Peyer's patch (tissue), 4 donors: ENCODE results near the gene MYOF. TPM values are rescaled to one million over a fixed set of nuclear protein-coding genes. Genes with fewer than 3 reads are reported as not detected.
A peak's percentile ranks its signal among the peaks of the same experiment; 100 is the strongest.

Experiments
- DNase-seq, 3 donors: peaks; one replicate each; pipeline ENCODE4 v3.0.0-alpha.2; 2017 to 2019
- H3K27ac ChIP-seq, 4 donors: fragments of 200-600 bp; sonication (generic); one replicate each; pipeline ENCODE4 v1.5.1; 2016 to 2019
- H3K27me3 ChIP-seq, 2 donors: fragments of 200-600 bp; sonication (generic); one replicate each; pipeline ENCODE4 v1.5.1; 2019
- H3K36me3 ChIP-seq, 3 donors: fragments of 200-600 bp; sonication (generic); one replicate each; pipeline ENCODE4 v1.5.1; 2016 to 2019
- H3K4me1 ChIP-seq, 4 donors: fragments of 200-600 bp; sonication (generic); one replicate each; pipeline ENCODE4 v1.5.1; 2016 to 2019
- H3K4me3 ChIP-seq, 4 donors: fragments of 200-600 bp; sonication (generic); 1 replicate in 3 of 4; 2 replicates in 1 of 4; pipeline ENCODE4 v1.5.1; 2016 to 2019; ENCODE audit warnings: mild to moderate bottlenecking in 1 of 4
- H3K9me3 ChIP-seq, 4 donors: fragments of 200-600 bp; sonication (generic); one replicate each; pipeline ENCODE4 v1.5.1; 2016 to 2019; ENCODE audit warnings: mild to moderate bottlenecking in 1 of 4
- CTCF ChIP-seq, 6 experiments: fragments of 450-650 bp in 4 of 6; fragments of 200-600 bp in 2 of 6; sonication (generic) in 1 of 6; IDR thresholded peaks; one replicate each; pipeline ENCODE4 v1.5.1; 2017 to 2019; ENCODE audit warnings: antibody characterized with exemption in 6 of 6, mild to moderate bottlenecking in 3 of 6, moderate library complexity in 1 of 6
- POLR2A ChIP-seq, 2 donors: fragments of 450-650 bp; IDR thresholded peaks; one replicate each; pipeline ENCODE4 v1.5.1; 2017; ENCODE audit warnings: antibody characterized with exemption in 2 of 2, mild to moderate bottlenecking in 2 of 2, moderate library complexity in 2 of 2
- total RNA-seq, 4 donors: library from RNA; depleted of rRNA; stranded (reverse); fragments of >200 nt; gene quantifications; one replicate each; pipeline ENCODE4 v1.1.0, GENCODE V29; 2016

MYOF gene
- total RNA-seq, 4 donors from 2014 or later = 15.1 to 52.8 (median 24.4) TPM

GRCh38 chr10:93385345-93385744 lies 96.8 kb downstream of the MYOF start:
- TF ChIP-seq POLR2A (IDR thresholded peaks at IDR 0.05) (no peak), CTCF (IDR thresholded peaks at IDR 0.05) (no peak)
- Histone ChIP-seq H3K36me3 (peaks cover 0 to 11% (median 0%) of the 10 kb centered on the region in 3 donors), H3K4me1 (no peaks in the 10 kb centered on the region), H3K27ac (no peak overlapping the region), H3K27me3 (no peaks in the 10 kb centered on the region), H3K9me3 (no peaks in the 10 kb centered on the region), H3K4me3 (no peak overlapping the region)
- no peak for DNase-seq

GRCh38 chr10:93384006-93384405 lies 98.1 kb downstream of the MYOF start:
- Histone ChIP-seq H3K9me3 (no peaks in the 10 kb centered on the region), H3K4me3 (no peak overlapping the region), H3K27me3 (no peaks in the 10 kb centered on the region), H3K36me3 (peaks cover 0 to 17% (median 0%) of the 10 kb centered on the region in 3 donors), H3K27ac (peak overlapping the region in 1 of 4 donors; percentile 51), H3K4me1 (no peaks in the 10 kb centered on the region)
- no peak for DNase-seq
- TF ChIP-seq POLR2A (IDR thresholded peaks at IDR 0.05) (no peak), CTCF (IDR thresholded peaks at IDR 0.05) (no peak)

- no peak for DNase-seq
- TF ChIP-seq POLR2A (IDR thresholded peaks at IDR 0.05) = no peak
- no peak for TF ChIP-seq CTCF (IDR thresholded peaks at IDR 0.05)
- no peaks in the 10 kb centered on the region for H3K27me3 ChIP-seq
- peaks cover 0 to 14% (median 0%) of the 10 kb centered on the region in 3 donors for H3K36me3 ChIP-seq
- no peak overlapping the region for H3K4me3 ChIP-seq
- no peaks in the 10 kb centered on the region for H3K4me1 ChIP-seq
- H3K9me3 ChIP-seq = no peaks in the 10 kb centered on the region
- peak overlapping the region in 1 of 4 donors; percentile 51 for H3K27ac ChIP-seq
Observed at GRCh38 chr10:93383562-93383981, 98.6 kb downstream of the MYOF start.

- Histone ChIP-seq H3K4me3 (no peak overlapping the region), H3K36me3 (peaks cover 0 to 8% (median 0%) of the 10 kb centered on the region in 3 donors), H3K27me3 (no peaks in the 10 kb centered on the region), H3K9me3 (no peaks in the 10 kb centered on the region), H3K4me1 (peaks cover 0 to 8% (median 0%) of the 10 kb centered on the region in 4 donors), H3K27ac (no peak overlapping the region)
- no peak for DNase-seq
- TF ChIP-seq CTCF (IDR thresholded peaks at IDR 0.05) (no peak), POLR2A (IDR thresholded peaks at IDR 0.05) (no peak)
Observed at GRCh38 chr10:93379731-93380575, 102.2 kb downstream of the MYOF start.

GRCh38 chr10:93378997-93379730 lies 103.0 kb downstream of the MYOF start:
- Histone ChIP-seq H3K4me1 (peaks cover 0 to 8% (median 0%) of the 10 kb centered on the region in 4 donors), H3K27ac (no peak overlapping the region), H3K36me3 (peaks cover 0 to 12% (median 0%) of the 10 kb centered on the region in 3 donors), H3K9me3 (no peaks in the 10 kb centered on the region), H3K27me3 (no peaks in the 10 kb centered on the region), H3K4me3 (no peak overlapping the region)
- DNase-seq = no peak
- TF ChIP-seq POLR2A (IDR thresholded peaks at IDR 0.05) = no peak
- no peak for TF ChIP-seq CTCF (IDR thresholded peaks at IDR 0.05)
